ENCODE data around the gene PAAF1.

- no peak for TF ChIP-seq EZH2 (IDR thresholded peaks at IDR 0.05; ENCODE audit: insufficient read depth, poor library complexity, severe bottlenecking)
- no peak for TF ChIP-seq EZH2phosphoT487 (IDR thresholded peaks at IDR 0.05; ENCODE audit: insufficient read depth, low read depth)
Measured at GRCh38 chr11:73961321-73961720, 84.5 kb downstream of the PAAF1 start.
